Panc1 (cell line): ENCODE results near the gene NDP. TPM values are rescaled to one million over a fixed set of nuclear protein-coding genes. Genes with fewer than 3 reads are reported as not detected.

ENCODE experiments used
- ATAC-seq: fragments of 200-7000 bp; cut with Tn5 transposase; 2 replicates; pipeline ENCODE4 v1.9.1; 2020; ENCODE audit warnings: mild to moderate bottlenecking, moderate library complexity
- BruUV-seq: library from RNA; stranded (reverse); fragments of 400-500 nt; replicated peaks from 2 replicates; lab custom pipeline; 2021; lab: Mats Ljungman, UMichigan
- CTCF ChIA-PET: fragments of 300-600 bp; sonication (Branson Sonifier 250); formaldehyde crosslinking; loops from one replicate; lab custom pipeline; 2022; ENCODE audit warnings: antibody characterized with exemption; lab: Charles Lee
- POLR2A ChIA-PET: fragments of 300-600 bp; sonication (Branson Sonifier 250); formaldehyde crosslinking; loops from one replicate; lab custom pipeline; 2022; ENCODE audit warnings: antibody characterized with exemption; lab: Charles Lee
- DNase-seq: peaks from one replicate; pipeline ENCODE4 v3.0.0-alpha.2; 2010; ENCODE audit warnings: low read depth, low spot score
- H3K27ac ChIP-seq: 2 replicates; pipeline ENCODE4 v1.5.1; 2011; ENCODE audit warnings: mild to moderate bottlenecking, low read length, inconsistent platforms
- H3K27me3 ChIP-seq: fragments of 200-500 bp; sonication (Bioruptor generic); 2 replicates; pipeline ENCODE4 v1.6.0; 2014; ENCODE audit warnings: low read length, inconsistent platforms; ENCODE audit not compliant: control insufficient read depth, insufficient read depth
- H3K36me3 ChIP-seq: fragments of 200-500 bp; sonication (Bioruptor generic); 2 replicates; pipeline ENCODE4 v1.5.1; 2014; ENCODE audit warnings: inconsistent platforms, mild to moderate bottlenecking, low read length, moderate library complexity; ENCODE audit not compliant: control insufficient read depth, insufficient read depth
- H3K4me1 ChIP-seq: 2 replicates; pipeline ENCODE4 v1.5.1; 2011; ENCODE audit warnings: inconsistent platforms, mild to moderate bottlenecking, low read length, moderate library complexity; ENCODE audit not compliant: control insufficient read depth, insufficient read depth
- H3K4me3 ChIP-seq, 2 experiments: 2 replicates each; pipeline ENCODE4 v1.5.1; 2011 to 2012; ENCODE audit warnings: low read depth in 2 of 2, low read length in 2 of 2, mild to moderate bottlenecking in 2 of 2, inconsistent platforms in 1 of 2, moderate library complexity in 1 of 2
- H3K9me3 ChIP-seq: fragments of 200-500 bp; sonication (Bioruptor generic); 2 replicates; pipeline ENCODE4 v1.5.1; 2014; ENCODE audit warnings: low read depth, mild to moderate bottlenecking, inconsistent platforms, low read length, moderate library complexity; ENCODE audit not compliant: control insufficient read depth, insufficient read depth
- CTCF ChIP-seq: fragments of 450-650 bp; IDR thresholded peaks from 2 replicates; pipeline ENCODE4 v1.5.1; 2017; ENCODE audit warnings: mild to moderate bottlenecking
- POLR2AphosphoS5 ChIP-seq: IDR thresholded peaks from 2 replicates; pipeline ENCODE4 v1.6.1; 2012; ENCODE audit warnings: mild to moderate bottlenecking, low read depth, low read length, moderate library complexity
- REST ChIP-seq, 2 experiments: IDR thresholded peaks; 2 replicates each; pipeline ENCODE4 v1.6.1; 2011 to 2012; ENCODE audit warnings: low read depth in 2 of 2, control low read depth in 1 of 2, low read length in 1 of 2, mild to moderate bottlenecking in 1 of 2, moderate library complexity in 1 of 2; ENCODE audit not compliant: insufficient read depth in 1 of 2
- SIN3A ChIP-seq: IDR thresholded peaks from 2 replicates; pipeline ENCODE4 v1.6.1; 2012; ENCODE audit warnings: low read depth, mild to moderate bottlenecking, low read length, moderate library complexity, borderline replicate concordance; ENCODE audit not compliant: insufficient read depth
- TCF7L2 ChIP-seq: IDR thresholded peaks from 2 replicates; pipeline ENCODE4 v1.6.1; 2011; ENCODE audit warnings: mild to moderate bottlenecking, low read depth, low read length, inconsistent platforms
- in situ Hi-C: cut with HindIII; loops from 2 replicates; pipeline ENCODE4 v1.10.0; 2016; ENCODE audit warnings: low sequenced_read_pairs, low pct_unique_long_range_greater_than_20kb
- intact Hi-C: fragments of 100-400 bp; cut with micrococcal nuclease; formaldehyde crosslinking; loops from one replicate; pipeline ENCODE4 v1.10.0; 2022; ENCODE audit not compliant: unreplicated experiment
- total RNA-seq: library from RNA; stranded (reverse); gene quantifications from one replicate; pipeline ENCODE4 v1.2.1, GENCODE V29; 2021; ENCODE audit not compliant: unreplicated experiment

The NDP gene
- total RNA-seq, 1 experiment from 2014 or later, result not detected

- H3K36me3 ChIP-seq, result no peaks in the 10 kb centered on the region
- no peak for DNase-seq
- no peaks in the 10 kb centered on the region; the same call in 1 of the 2 replicates for H3K4me1 ChIP-seq
- no peaks in the 10 kb centered on the region; the same call in 1 of the 2 replicates for H3K27me3 ChIP-seq
- TF ChIP-seq TCF7L2, result no peak
- no peak for TF ChIP-seq REST (IDR thresholded peaks at IDR 0.05; ENCODE audit: insufficient read depth in 1 of 2, low read depth in 2 of 2, low read length in 1 of 2)
- no peak for TF ChIP-seq SIN3A
- TF ChIP-seq POLR2AphosphoS5, result no peak
- no peak for TF ChIP-seq CTCF
- no peak overlapping the region for H3K4me3 ChIP-seq
- intact Hi-C loops (no loop called here), in situ Hi-C loops (no loop called here)
- ChIA-PET POLR2A (no interaction called here), CTCF (no interaction called here)
- no peak overlapping the region for H3K27ac ChIP-seq
- no peak for ATAC-seq
- H3K9me3 ChIP-seq, result no peaks in the 10 kb centered on the region
- no TSS peak for BruUV-seq
Measured at GRCh38 chrX:43976205-43976604, 3.0 kb upstream of the NDP start.

GRCh38 chrX:43975796-43976195 lies 2.6 kb upstream of the NDP start:
- Histone ChIP-seq H3K36me3 (no peaks in the 10 kb centered on the region), H3K4me3 (no peak overlapping the region), H3K27ac (no peak overlapping the region), H3K27me3 (no peaks in the 10 kb centered on the region; the same call in 1 of the 2 replicates), H3K9me3 (no peaks in the 10 kb centered on the region), H3K4me1 (no peaks in the 10 kb centered on the region; the same call in 1 of the 2 replicates)
- intact Hi-C loops (no loop called here), in situ Hi-C loops (no loop called here)
- ChIA-PET CTCF (no interaction called here), POLR2A (no interaction called here)
- TF ChIP-seq SIN3A, result no peak
- ATAC-seq (no peak), DNase-seq (no peak)
- no TSS peak for BruUV-seq

GRCh38 chrX:43974741-43975465 lies 1.7 kb upstream of the NDP start:
- Histone ChIP-seq H3K27me3 (no peaks in the 10 kb centered on the region; the same call in 1 of the 2 replicates), H3K27ac (no peak overlapping the region), H3K36me3 (no peaks in the 10 kb centered on the region), H3K4me3 (no peak overlapping the region), H3K4me1 (no peaks in the 10 kb centered on the region; the same call in 1 of the 2 replicates), H3K9me3 (no peaks in the 10 kb centered on the region)
- ChIA-PET CTCF (no interaction called here), POLR2A (no interaction called here)
- TF ChIP-seq POLR2AphosphoS5, result no peak
- no peak for TF ChIP-seq TCF7L2
- TF ChIP-seq CTCF, result no peak
- no peak for TF ChIP-seq SIN3A
- no peak for TF ChIP-seq REST (IDR thresholded peaks at IDR 0.05; ENCODE audit: insufficient read depth in 1 of 2, low read depth in 2 of 2, low read length in 1 of 2)
- DNase-seq, result no peak
- in situ Hi-C loops (no loop called here), intact Hi-C loops (no loop called here)
- ATAC-seq, result no peak
- BruUV-seq, result no TSS peak
